AG08395 (cell line): ENCODE measurements around the gene HMGXB4.
"Not testable (repeated sequence)": the region's sequence is repeated elsewhere in the genome, so short reads cannot be mapped to it uniquely, and the experiment has no call there.

Source experiments
- DNase-seq: peaks from one replicate; pipeline ENCODE4 v3.0.0; 2012; ENCODE audit warnings: mixed read lengths, low spot score

The HMGXB4 gene

DNA sequence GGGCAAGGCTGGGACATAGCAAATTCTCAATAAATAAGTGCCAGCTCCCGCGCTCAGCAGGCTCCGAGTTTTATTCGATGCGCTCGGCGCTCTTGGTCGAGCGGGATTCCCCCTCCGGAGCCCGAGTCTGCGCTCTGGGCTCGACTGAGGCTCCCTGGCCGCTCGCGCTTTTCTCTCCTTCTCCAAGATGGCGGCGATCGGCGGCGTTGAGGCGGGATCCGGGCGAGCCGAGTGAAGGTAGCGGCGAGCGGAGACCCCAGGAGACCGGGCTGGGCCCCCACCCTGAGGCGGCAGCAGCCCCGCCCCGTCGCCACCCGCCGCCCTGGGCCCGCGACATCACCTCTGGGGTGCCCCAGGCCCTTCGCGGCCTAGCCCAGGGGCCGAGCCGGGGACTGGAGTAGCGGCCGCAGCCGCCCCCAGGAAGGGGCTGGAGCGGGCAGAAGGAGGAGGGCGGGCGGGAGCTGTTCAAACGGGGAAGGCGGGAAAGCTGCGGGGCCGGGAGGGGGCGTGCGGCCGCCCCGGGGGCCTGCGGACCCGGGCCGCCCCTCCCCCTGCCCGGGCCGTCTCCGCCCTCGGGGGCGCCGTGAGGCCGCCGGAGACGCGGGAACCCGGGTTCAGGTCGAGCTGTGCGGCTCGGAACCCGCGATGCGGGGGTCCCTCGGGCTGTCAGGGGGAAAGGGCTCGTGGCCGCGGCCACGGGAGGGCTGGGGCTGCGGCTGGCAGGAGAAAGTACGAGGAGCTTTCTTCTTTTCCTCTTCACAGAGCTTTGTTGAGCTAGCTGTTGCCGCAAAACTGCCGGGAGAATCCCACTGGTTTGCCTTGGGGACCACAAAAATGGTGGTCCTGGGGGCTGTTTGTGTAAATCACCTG, at the start of gene HMGXB4:
HMGXB4 (plus strand) TSS at position 173 of the 870 bp plus-strand sequence. CDS start 4,898 bp downstream, outside the sequence.
- peak; percentile 97 for DNase-seq

GRCh38 chr22:35208003-35208402, 49.3 kb upstream of the HMGXB4 start:
- no peak for DNase-seq

GRCh38 chr22:35209203-35209602, 48.1 kb upstream of the HMGXB4 start:
- DNase-seq: no peak

GRCh38 chr22:35212009-35212408, 45.3 kb upstream of the HMGXB4 start:
- peak; percentile 28 for DNase-seq

DNA sequence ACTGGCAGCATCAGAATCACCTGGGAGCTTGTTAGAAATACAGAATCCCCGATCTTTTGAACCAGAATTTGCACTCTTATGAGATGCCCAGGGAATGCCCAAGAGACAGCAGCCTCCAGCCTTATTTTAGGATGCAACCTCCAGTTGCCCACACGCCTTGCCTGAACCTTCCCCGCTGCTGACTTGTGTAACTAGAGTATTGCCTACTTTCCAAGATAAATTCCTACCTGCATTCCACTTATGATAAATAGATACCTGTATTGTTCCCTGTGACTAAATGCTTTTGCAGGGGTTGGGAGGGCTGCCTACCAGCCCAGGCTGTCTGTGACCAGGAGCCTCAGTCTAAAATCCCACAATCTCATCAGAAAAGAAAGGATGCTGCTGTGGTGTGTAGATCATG, 44.3 kb upstream of the HMGXB4 start:
- no peak for DNase-seq

DNA sequence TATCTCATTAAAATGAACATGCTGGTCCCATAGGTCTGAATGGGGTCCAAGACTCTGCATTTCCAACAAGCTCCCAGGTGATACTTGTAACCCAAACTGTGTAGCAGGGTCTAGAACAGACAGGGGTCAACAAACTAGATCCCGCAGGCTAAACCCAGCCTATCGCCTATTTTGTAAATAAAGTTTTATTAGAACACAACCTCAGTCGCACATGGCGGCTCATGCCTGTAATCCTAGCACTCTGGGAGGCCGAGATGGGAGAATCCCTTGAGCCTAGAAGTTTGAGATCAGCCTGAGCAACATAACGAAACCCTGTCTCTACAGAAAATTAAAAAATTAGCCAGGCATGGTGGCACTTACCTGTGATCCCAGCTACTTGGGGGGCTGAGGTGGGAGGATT, 42.3 kb upstream of the HMGXB4 start:
- no peak for DNase-seq

GRCh38 chr22:35215993-35216392, 41.3 kb upstream of the HMGXB4 start:
- DNase-seq: no peak

DNA sequence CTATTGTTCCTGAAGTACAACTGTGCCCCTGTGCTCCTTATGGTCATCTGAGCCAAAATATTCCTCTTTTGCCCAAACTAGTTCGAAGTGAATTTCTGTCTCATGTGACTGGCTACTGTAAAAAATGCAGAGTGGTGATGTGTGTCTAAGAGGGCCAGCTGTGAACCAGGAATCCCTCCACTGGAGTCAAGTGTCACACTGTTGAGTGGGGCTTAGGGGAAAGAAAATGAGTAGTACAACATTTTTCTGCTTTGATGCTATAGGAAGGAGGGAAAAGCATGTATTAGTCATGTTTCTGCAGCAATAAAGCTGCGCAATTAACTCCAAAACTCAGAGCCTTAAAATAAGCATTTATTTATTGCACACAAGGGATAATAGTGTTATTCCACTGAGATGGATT, 39.8 kb upstream of the HMGXB4 start:
- DNase-seq: no peak

DNA sequence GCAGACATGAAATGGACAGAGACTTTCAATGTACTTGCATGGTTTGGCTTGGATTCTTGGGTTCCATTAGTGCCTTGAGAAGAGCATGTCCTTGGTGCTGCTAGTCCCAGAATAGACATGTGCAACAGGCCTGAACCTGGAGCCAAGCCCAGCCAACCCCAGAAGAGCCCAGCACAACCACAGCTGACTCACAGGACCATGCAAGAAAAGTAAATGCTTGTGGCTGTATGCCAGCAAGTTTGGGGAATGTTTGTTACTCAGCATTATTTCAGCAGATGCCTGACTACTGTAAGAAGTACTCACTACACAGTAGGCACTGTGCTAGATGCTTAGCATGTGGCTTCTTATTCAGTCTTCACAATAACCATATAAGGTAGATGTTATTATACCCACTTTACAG, 39.2 kb upstream of the HMGXB4 start:
- DNase-seq: no peak

- peak; percentile 78 for DNase-seq
Observed at GRCh38 chr22:35219012-35219411, 38.3 kb upstream of the HMGXB4 start.

- no peak for DNase-seq
Observed at GRCh38 chr22:35220221-35220620, 37.1 kb upstream of the HMGXB4 start.

DNA sequence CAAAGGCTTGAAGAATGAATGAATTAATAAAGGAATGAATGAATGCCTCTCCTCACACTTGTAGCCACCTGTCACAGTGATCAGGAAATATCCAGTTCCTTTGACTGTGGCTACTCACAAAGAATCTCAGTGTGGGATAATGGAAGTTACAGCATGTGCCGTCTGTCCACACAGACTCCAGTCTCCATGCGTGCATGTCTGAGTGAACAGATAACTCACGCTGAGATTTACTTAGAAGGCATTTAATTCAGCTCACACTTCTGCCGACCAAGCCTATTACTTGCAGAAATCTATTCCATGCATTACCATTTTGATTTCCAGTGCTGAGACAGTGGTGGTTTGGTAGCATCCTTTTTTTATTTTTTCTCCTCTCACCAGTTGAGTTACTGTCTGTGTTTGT, 32.3 kb upstream of the HMGXB4 start:
- no peak for DNase-seq

DNA sequence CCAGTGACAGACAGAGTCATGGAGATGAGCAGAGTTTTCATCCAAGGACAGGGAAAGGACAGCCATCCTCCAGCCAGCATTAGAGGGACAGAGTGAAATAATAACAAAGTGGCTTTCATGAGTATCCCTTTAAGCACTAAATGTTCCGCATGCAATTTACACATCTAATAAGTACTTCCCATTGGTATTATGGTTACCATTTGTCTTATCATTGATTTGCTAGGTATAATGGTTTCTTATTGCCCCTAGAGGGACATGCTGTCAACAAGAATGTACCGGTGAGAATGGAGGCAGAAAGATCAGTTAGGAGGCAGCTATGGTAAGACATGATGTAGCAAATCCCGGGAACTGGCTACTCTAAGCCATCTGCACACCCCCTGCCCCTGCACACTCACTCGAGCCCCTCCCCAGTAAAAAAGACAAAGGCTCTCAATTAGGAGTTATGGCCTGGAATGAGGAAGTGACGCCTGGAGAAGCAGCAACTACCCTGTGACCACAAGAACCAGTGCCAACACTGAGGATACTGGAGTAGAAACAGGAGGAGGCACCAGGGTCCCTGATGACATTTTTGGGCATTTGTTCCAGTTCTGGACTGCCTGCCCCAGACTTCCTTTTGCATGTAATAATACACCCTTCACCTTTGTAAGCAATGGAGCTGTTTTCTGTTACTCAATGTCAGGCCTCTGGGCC, 30.2 kb upstream of the HMGXB4 start:
- DNase-seq: no peak

DNA sequence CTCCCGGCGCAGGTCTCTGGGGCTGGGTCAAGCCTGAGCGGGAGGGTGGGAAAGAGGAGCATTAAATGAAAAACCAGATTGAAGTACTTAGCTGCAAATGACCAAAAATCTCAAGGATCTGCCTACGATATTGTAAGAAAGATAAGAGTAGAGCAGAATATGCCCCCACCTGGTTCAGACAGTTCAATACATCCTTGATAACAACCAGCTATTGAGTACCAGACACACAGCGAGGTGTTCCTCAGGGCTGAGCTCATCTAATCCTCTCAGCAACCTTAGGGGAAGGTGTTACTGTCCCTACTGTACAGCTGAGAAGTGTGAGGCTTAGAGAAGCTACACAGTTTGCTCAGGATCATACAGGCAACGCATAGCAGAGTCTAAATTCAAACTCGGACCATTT, 27.4 kb upstream of the HMGXB4 start:
- no peak for DNase-seq

GRCh38 chr22:35230417-35230816, 26.9 kb upstream of the HMGXB4 start:
- no peak for DNase-seq

DNA sequence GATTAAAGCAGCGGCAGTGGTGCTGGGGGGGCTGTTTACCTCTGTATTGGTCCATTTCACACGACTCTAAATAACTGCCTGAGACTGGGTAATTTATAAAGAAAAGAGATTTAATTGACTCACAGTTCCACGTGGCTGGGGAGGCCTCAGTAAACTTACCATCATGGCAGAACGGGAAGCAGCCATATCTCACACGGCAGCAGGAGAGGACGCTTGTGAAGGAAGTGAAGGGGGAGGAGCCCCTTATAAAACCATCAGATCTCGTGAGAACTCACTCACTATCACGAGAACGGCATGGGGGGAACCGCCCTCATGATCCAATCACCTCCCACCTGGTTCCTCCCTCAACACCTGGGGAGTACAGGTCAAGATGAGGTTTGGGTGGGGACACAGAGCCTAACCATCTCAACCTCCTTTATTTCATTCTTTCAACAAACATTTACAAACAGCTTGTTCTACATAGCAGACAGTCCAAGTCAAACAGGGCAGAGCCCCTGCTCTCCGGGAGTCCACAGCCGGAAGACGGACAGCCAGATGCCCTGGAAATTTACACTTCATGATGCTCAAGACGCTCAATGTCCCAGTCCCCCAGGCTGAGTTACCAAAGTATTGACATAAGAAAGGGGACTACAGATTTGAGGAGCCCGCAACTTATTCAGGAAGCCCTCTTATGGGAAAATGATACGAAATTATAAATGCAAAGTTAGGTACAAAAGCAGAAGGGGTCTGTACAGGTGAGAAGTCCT, 26.3 kb upstream of the HMGXB4 start:
- DNase-seq: no peak

DNA sequence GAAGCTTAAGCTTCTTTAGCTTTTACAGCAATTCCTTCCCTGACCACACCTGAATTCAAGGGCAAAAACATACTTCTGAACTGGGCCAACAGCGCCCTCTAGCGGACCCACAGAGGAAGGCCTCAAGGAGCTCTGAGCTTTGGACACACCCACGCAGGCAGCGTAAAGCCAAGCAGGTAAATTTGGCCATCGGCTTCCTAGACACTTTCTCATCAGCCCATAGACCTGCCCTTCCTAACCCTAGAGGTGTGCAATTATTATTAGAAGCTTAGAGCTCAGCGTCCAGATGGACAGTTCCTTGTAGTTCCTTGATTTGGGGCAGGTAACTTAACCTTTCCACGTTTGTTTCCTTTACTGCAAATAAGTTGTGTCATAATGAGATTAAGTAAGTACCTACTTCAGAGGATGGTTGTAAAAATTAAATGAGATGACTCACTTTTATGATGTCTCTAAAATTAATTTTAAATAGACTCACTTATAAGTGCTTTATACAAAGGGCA, 25.7 kb upstream of the HMGXB4 start:
- peak; percentile 74 for DNase-seq

- not testable (repeated sequence) for DNase-seq
Observed at GRCh38 chr22:35238749-35239148, 18.5 kb upstream of the HMGXB4 start.

DNA sequence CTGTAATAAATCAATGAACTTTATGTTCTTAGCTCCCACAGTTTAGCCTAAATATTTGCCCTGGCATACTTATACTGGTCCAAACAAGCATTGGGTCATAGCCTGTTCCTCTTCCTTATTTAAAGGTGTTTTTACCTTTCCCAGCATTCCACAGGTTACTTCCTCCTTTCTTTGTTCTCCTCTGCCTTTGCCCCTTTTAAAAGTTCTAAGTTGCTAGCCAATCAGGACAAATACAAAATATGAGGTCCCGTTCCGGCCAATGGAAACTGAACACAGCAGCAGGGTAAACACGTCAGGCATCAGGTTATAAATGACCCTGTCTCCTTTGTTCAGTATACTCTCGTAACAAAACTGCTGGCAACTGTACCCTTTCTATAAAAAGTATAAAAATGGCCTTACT, 12.8 kb upstream of the HMGXB4 start:
- DNase-seq: not testable (repeated sequence)

DNA sequence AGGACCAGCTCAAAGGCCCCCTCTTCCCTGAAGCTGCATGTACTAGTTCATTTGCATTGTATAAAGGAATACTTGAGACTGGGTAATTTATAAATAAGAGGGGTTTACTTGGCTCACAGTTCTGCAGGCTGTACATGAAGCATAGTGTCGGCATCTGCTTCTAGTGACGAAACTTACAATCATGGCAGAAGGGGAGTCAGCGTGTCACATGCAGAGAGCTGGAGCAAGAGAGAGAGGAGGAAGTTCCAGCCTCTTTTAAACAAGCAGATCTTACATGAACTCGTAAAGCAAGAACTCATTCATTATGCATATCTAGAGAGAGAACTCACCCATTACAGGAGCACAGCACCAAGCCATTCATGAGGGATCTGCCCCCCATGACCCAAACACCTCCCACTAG, 7.1 kb upstream of the HMGXB4 start:
- DNase-seq: no peak

- no peak for DNase-seq
Observed at GRCh38 chr22:35253946-35254345, 3.3 kb upstream of the HMGXB4 start.

DNA sequence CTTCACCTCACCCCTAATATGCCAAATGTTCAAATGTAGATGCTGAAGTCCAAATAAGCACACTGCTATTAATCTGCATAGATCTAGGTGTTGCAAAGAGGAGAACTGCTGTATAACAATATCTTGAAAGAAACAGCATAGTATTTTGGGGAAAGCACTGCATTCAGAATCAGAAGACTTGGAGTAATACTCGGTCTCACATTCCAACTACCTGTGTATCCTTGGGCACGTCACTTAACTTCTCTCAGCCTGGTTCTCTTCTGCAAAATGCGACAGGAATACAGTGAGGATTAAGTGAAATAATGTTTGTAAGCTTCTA, 332 bp upstream of the HMGXB4 start:
- no peak for DNase-seq
